Activated CD4-positive, alpha-beta T cell treated with anti-CD3 and anti-CD28 coated beads, Interleukin-2, amount 50 U/mL, for 24 hours (primary cell): Measurements from ENCODE around the gene DPH5.
"Not testable (repeated sequence)": the region's sequence is repeated elsewhere in the genome, so short reads cannot be mapped to it uniquely, and the experiment has no call there.

Experiments
- DNase-seq, 2 donors: peaks; one replicate each; pipeline ENCODE4 v3.0.0-alpha.2; 2020; ENCODE audit warnings: low read depth in 1 of 2, low spot score in 1 of 2

The DPH5 gene

DNA sequence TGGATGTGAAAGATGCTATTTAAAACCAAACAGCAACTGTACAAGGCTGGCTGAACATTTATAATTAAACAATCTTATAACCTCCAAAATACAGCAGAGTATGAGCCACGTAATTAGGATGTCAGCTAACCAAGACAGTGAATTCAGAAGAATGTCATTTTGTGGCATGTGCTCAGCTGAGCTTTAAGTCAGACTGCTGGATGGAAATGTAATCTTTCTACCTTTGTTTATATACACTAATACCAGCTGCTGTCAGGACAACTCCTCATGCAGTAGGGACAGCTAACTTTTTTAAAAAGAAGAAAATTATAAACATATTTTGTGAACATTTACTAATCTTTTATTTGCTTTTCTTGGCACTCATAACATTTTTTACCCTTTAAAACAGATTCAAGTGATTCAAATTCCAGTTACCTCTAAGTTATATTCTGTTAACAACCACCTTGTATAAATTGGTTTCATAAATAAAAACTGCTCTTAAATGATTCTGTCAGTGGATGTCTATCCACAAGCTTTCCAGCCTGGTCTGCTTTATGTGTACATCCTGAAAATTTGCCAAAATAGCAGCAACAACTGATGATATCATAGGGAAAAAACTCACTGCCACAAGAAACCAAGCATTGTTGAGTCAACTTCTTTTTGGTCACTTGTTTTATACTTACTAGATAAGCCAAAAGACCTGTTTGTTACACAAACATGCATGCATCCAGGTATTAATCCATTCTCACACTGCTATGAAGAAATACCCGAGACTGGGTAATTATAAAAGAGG lies 36.1 kb downstream of the DPH5 start:
- no peak for DNase-seq

GRCh38 chr1:100988121-100988520 lies 37.5 kb downstream of the DPH5 start:
- no peak for DNase-seq

DNA sequence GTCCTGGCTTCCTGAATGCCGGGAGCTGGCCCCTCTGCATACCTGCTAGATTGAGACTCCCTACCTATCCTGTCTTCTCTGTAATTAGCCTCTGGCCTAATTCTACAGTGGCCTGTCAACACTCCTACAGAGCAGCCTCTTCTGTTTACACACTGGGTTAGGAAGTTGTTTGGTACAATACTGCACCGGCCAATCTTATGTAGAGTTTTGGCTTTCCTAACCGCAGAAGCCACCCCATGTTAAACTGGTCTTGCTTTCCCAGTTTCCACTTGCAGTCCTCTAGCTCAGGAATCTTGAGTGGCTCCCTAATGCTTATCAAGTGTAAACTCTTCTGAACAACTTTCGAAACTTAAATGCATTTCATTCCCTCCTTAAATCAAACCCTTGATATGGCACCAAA lies 42.8 kb downstream of the DPH5 start:
- DNase-seq, result no peak

DNA sequence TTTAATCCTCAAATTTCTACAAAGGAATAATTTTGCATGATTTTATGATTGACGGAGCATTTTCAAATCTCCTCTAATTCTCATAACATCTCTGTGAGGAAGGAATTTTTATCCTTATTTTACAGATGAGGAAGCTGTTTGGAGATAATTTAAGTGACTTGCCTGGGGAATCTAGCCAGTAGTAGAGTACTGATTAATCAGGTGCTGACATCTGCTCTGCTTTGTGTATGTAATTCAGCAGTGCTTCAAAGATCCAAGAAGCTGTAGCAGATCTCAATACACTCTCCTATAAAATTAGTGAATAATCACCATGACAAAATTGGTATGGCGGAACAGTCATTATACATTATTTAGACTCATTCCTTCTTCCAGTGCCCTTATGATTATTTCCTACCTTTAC lies 46.0 kb downstream of the DPH5 start:
- no peak for DNase-seq

- DNase-seq, result no peak
Observed at GRCh38 chr1:100976936-100977335, 48.6 kb downstream of the DPH5 start.

- DNase-seq, result no peak
Observed at GRCh38 chr1:100972185-100972584, 53.4 kb downstream of the DPH5 start.

- no peak for DNase-seq
Observed at GRCh38 chr1:100971021-100971420, 54.6 kb downstream of the DPH5 start.

DNA sequence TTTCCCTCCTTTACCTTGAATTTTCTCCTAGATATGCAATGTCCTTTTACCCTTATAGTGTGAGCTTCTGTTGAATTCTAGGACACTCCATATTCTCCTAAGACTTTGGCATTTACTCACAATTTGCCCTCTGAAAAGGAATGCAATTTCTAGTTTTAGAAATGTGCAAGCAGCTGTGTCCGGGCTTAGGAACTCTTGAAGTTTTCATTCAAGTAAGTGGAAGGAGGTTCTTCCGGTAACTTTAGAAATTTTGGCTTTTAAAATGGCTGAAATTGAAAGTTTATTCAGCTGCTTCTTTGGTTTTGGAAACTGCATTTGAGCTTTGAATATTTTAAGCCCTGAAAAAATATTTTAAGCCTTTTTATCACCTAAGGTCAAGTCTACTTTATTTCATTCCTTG lies 56.3 kb downstream of the DPH5 start:
- DNase-seq, result no peak

DNA sequence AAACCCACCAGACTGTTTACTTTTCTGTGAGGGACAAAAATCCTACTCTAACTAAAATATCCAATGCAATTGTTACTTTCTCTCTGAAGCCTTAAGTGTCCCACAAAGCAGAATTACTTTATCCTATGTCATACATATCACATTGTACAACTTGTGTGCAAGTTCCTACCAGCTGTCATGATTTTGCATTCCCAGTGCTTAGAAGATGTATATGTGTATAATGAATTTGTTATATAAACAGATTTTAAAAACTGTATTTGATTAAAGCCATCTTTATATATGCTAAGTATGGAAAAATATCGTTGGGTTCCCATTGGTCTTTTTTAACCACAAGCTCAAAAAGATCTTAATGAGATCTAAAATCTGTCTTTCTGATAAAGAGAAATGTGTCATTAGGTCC lies 57.0 kb downstream of the DPH5 start:
- no peak for DNase-seq

GRCh38 chr1:100960098-100960497 lies 65.5 kb downstream of the DPH5 start:
- no peak for DNase-seq

DNA sequence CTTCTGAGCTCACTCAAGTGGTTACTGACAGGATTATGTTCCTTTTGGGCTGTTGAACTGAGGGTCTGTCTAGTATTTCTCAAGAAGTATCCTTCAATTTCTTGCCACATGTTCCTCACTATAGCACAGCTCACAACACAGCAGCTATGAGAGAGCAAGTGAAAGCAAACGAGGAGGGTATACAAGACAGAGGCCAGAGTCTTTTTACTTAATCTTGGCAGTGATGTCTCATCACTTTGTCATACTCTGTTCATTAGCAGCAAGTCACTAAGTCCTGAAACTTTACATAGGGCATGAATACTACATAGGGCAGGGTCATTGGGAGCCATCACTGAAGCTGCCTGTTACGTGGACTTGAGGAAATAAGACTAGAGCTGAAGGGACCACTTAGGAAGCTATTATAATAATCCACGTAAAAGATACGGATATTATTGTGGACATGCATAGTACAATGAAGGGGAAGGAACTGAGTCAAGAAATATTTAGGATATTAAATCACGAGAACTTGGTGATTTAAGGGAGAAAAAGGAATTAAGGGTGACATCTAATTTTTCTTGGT lies 66.0 kb downstream of the DPH5 start:
- no peak for DNase-seq

- no peak for DNase-seq
Observed at GRCh38 chr1:100955322-100955721, 70.3 kb downstream of the DPH5 start.

GRCh38 chr1:100953960-100954730 lies 71.4 kb downstream of the DPH5 start:
- no peak for DNase-seq

DNA sequence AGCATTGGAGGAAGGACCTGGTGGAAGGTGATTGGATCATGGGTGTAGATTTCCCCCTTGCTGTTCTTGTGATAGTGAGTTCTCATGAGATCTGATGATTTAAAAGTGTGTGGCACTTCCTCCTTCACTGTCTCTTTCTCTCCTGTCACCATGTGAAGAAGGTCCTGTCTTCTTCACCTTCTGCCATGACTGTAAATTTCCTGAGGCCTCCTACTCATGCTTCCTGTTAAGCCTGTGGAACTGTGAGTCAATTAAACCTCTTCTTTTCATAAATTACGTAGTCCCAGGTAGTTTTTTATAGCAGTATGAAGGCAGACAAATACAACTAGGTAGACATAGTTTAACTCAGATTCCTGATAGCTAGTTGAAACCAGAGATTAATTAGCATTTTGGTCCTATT lies 72.6 kb downstream of the DPH5 start:
- DNase-seq, result peak in 1 of 2 donors; percentile 36

- no peak for DNase-seq
Observed at GRCh38 chr1:100952104-100952745, 73.4 kb downstream of the DPH5 start.

- DNase-seq, result no peak
Observed at GRCh38 chr1:100950781-100951180, 74.8 kb downstream of the DPH5 start.

- no peak for DNase-seq
Observed at GRCh38 chr1:100950337-100950736, 75.2 kb downstream of the DPH5 start.

DNA sequence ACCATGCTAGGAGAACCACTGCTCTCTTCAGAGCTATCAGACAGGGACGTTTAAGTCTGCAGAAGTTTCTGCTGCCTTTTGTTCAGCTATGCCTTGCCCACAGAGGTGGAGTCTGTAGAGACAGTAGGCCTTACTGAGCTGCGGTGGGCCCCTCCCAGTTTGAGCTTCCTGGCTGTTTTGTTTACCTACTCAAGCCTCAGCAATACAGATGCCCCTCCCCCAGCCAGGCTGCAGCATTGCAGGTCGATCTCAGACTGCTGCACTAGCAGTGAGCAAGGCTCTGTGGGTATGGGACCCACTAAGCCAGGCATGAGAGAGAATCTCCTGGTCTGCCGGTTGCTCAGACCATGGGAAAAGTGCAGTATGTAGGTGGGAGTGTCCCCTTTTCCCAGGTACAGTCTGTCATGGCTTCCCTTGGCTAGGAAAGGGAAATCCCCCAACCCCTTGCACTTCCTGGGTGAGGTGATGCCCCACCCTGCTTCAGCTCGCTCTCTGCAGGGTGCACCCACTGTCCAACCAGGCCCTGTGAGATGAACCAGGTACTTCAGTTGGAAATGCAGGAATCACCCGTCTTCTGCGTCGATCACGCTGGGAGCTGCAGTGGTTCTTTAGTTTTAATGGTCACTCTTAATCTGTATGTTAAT lies 75.9 kb downstream of the DPH5 start:
- not testable (repeated sequence) for DNase-seq

DNA sequence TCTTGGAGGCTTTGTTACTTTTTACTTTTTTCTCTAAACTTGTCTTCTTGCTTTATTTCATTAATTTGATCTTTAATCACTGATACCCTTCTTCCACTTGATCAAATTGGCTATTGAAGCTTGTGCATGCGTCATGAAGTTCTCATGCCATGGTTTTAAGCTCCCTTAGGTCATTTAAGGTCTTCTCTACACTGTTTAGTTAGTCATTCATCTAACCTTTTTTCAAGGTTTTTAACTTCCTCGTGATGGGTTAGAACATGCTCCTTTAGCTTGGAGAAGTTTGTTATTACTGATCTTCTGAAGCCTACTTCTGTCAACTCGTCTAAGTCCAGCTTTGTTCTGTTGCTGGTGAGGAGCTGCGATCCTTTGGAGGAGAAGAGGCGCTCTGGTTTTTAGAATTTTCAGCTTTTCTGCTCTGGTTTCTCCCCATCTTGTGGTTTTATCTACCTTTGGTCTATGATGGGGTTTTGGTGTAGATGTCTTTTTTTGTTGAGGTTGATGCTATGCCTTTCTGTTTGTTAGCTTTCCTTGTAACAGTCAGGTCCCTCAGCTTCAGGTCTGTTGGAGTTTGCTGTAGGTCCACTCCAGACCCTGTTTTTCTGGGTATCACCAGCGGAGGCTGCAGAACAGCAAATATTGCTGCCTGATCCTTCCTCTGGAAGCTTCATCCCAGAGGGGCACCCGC lies 76.7 kb downstream of the DPH5 start:
- not testable (repeated sequence) for DNase-seq

DNA sequence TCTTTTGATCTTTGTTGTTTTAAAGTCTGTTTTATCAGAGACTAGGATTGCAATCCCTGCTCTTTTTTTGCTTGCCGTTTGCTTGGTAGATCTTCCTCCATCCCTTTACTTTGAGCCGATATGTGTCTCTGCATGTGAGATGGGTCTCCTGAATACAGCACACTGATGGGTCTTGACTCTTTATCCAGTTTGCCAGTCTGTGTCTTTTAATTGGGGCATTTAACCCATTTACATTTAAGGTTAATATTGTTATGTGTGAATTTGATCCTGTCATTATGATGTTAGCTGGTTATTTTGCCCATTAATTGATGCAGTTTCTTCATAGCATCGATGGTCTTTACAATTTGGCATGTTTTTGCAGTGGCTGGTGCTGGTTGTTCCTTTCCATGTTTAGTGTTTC lies 77.8 kb downstream of the DPH5 start:
- not testable (repeated sequence) for DNase-seq

GRCh38 chr1:100946064-100946463 lies 79.5 kb downstream of the DPH5 start:
- DNase-seq, result not testable (repeated sequence)
